ENCODE data around the gene IGLL5. TPM values are rescaled to one million over a fixed set of nuclear protein-coding genes. Genes with fewer than 3 reads are reported as not detected.
"Not testable (repeated sequence)": the region's sequence is repeated elsewhere in the genome, so short reads cannot be mapped to it uniquely, and the experiment has no call there.

Gene IGLL5
- total RNA-seq, 1 donor from 2014 or later = not detected

- peaks cover 85% of the 10 kb centered on the region for H3K27me3 Mint-ChIP-seq (ENCODE audit: low read depth)
- no peak for TF ChIP-seq CTCF (IDR thresholded peaks at IDR 0.05; ENCODE audit: unreplicated experiment)
- DNase-seq (ENCODE audit: low spot score in 2 of 2, unreplicated experiment in 2 of 2) = no peak
- no peak overlapping the region for H3K27ac Mint-ChIP-seq
- peaks cover 5% of the 10 kb centered on the region for H3K4me1 Mint-ChIP-seq
- no peak overlapping the region for H3K4me3 Mint-ChIP-seq
- no peaks in the 10 kb centered on the region for H3K36me3 Mint-ChIP-seq
- H3K9me3 Mint-ChIP-seq = peaks cover 5% of the 10 kb centered on the region
These were observed 7.4 kb downstream of the IGLL5 start for GRCh38 chr22:22894740-22895731.

- Mint-ChIP-seq H3K36me3 (no peaks in the 10 kb centered on the region), H3K4me1 (peaks cover 5% of the 10 kb centered on the region), H3K9me3 (peaks cover 5% of the 10 kb centered on the region), H3K27me3 (ENCODE audit: low read depth) (peaks cover 79% of the 10 kb centered on the region), H3K4me3 (no peak overlapping the region), H3K27ac (no peak overlapping the region)
- TF ChIP-seq CTCF (IDR thresholded peaks at IDR 0.05; ENCODE audit: unreplicated experiment) = no peak
- DNase-seq (ENCODE audit: low spot score in 2 of 2, unreplicated experiment in 2 of 2) = no peak
These were observed 8.3 kb downstream of the IGLL5 start for GRCh38 chr22:22895776-22896445.

GRCh38 chr22:22896601-22897000, 9.0 kb downstream of the IGLL5 start:
- no peak overlapping the region for H3K27ac Mint-ChIP-seq
- peaks cover 5% of the 10 kb centered on the region for H3K4me1 Mint-ChIP-seq
- no peak for TF ChIP-seq CTCF (IDR thresholded peaks at IDR 0.05; ENCODE audit: unreplicated experiment)
- DNase-seq (ENCODE audit: low spot score in 2 of 2, unreplicated experiment in 2 of 2) = no peak
- H3K4me3 Mint-ChIP-seq = no peak overlapping the region
- H3K36me3 Mint-ChIP-seq = no peaks in the 10 kb centered on the region
- H3K9me3 Mint-ChIP-seq = no peaks in the 10 kb centered on the region
- peaks cover 77% of the 10 kb centered on the region for H3K27me3 Mint-ChIP-seq (ENCODE audit: low read depth)

GRCh38 chr22:22897091-22897490, 9.5 kb downstream of the IGLL5 start:
- H3K27me3 Mint-ChIP-seq (ENCODE audit: low read depth) = peaks cover 79% of the 10 kb centered on the region
- TF ChIP-seq CTCF (IDR thresholded peaks at IDR 0.05; ENCODE audit: unreplicated experiment) = no peak

GRCh38 chr22:22897947-22898346, 10.3 kb downstream of the IGLL5 start:
- TF ChIP-seq CTCF (IDR thresholded peaks at IDR 0.05; ENCODE audit: unreplicated experiment) = no peak
- DNase-seq (ENCODE audit: low spot score in 2 of 2, unreplicated experiment in 2 of 2) = no peak
- H3K4me1 Mint-ChIP-seq = peaks cover 5% of the 10 kb centered on the region
- H3K36me3 Mint-ChIP-seq = no peaks in the 10 kb centered on the region
- H3K9me3 Mint-ChIP-seq = no peaks in the 10 kb centered on the region
- H3K27me3 Mint-ChIP-seq (ENCODE audit: low read depth) = peaks cover 76% of the 10 kb centered on the region
- no peak overlapping the region for H3K4me3 Mint-ChIP-seq
- no peak overlapping the region for H3K27ac Mint-ChIP-seq

More at GRCh38 chr22:22897091-22897490, 9.5 kb downstream of the IGLL5 start:
- Mint-ChIP-seq H3K9me3 (no peaks in the 10 kb centered on the region), H3K27ac (no peak overlapping the region), H3K4me3 (no peak overlapping the region), H3K36me3 (no peaks in the 10 kb centered on the region), H3K4me1 (peaks cover 5% of the 10 kb centered on the region)
- DNase-seq (ENCODE audit: low spot score in 2 of 2, unreplicated experiment in 2 of 2) = no peak

GRCh38 chr22:22898411-22898950, 10.9 kb downstream of the IGLL5 start:
- H3K27me3 Mint-ChIP-seq (ENCODE audit: low read depth) = peaks cover 76% of the 10 kb centered on the region
- not testable (repeated sequence) for H3K27ac Mint-ChIP-seq; DNase-seq (ENCODE audit: low spot score in 2 of 2, unreplicated experiment in 2 of 2); H3K36me3 Mint-ChIP-seq; H3K9me3 Mint-ChIP-seq; H3K4me3 Mint-ChIP-seq; H3K4me1 Mint-ChIP-seq

GRCh38 chr22:22899342-22900080, 11.9 kb downstream of the IGLL5 start:
- H3K9me3 Mint-ChIP-seq; DNase-seq (ENCODE audit: low spot score in 2 of 2, unreplicated experiment in 2 of 2); H3K27ac Mint-ChIP-seq; H3K36me3 Mint-ChIP-seq; H3K4me1 Mint-ChIP-seq; H3K4me3 Mint-ChIP-seq: not testable (repeated sequence)
- H3K27me3 Mint-ChIP-seq (ENCODE audit: low read depth) = peaks cover 67% of the 10 kb centered on the region

Data from mesothelial cell of epicardium (in vitro differentiated cells).